ELF-1 (cell line): ENCODE results near the gene SNTG2.

Experiments
- DNase-seq: peaks from one replicate; pipeline ENCODE4 v3.0.0-alpha.2; 2016; ENCODE audit warnings: low read depth, low spot score

SNTG2 gene

DNA sequence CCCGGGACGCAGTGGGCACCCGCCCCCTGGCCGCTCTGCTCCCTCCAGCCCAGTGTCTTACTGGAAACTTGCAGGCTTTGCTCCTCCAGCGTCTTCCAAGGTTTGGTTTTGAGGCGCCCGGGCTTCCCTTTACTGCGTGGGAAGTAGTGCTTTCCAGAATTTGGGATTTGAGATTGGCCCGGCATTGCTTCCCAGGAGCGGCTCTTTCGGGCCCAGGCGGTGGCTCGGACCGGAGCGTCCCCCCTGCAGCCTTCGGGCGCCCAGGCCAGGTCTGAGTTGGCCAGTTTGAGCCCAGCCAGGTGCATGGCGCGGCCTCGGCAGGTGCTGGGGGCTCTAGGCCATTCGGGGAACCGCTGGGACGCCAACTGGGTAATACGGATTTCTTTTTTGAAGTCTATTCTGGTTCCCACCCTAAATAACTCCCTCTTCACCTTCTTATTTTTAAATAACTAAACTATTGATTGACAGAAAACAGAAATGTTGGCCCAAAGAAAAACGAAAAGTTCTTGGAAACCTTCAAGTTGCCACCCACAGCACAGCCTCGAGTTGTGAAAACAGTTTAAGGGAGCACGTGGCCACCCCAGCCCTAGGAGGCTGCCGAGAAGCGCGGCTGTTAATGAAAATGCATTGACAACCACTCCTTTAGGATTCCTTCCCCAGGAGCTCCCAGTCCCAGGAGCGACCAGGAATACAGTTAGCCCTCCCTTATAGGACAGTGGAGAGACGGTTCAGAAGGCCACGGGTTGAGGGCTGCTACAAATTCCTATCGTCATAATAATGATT, 766 bp downstream of the SNTG2 start:
- DNase-seq = peak; percentile 35

DNA sequence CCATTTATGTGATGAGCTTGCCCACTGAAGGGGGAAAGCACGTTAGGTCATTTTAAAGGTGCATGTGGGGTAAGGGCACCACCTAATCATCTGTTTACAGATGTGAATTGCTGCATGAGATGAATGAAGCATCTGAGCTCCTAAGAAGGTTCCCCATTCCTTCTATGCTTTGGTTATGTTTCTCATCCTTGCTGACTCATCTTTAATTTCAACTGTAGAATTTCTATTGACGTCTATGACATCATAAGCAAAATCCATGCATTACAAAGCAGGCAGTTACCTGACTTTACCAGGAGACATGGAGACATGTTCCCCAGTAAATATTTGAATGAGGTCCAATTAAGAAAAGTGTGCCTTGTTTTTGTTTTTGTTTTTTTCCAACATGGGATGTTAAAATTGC, 2.8 kb downstream of the SNTG2 start:
- DNase-seq = no peak

DNA sequence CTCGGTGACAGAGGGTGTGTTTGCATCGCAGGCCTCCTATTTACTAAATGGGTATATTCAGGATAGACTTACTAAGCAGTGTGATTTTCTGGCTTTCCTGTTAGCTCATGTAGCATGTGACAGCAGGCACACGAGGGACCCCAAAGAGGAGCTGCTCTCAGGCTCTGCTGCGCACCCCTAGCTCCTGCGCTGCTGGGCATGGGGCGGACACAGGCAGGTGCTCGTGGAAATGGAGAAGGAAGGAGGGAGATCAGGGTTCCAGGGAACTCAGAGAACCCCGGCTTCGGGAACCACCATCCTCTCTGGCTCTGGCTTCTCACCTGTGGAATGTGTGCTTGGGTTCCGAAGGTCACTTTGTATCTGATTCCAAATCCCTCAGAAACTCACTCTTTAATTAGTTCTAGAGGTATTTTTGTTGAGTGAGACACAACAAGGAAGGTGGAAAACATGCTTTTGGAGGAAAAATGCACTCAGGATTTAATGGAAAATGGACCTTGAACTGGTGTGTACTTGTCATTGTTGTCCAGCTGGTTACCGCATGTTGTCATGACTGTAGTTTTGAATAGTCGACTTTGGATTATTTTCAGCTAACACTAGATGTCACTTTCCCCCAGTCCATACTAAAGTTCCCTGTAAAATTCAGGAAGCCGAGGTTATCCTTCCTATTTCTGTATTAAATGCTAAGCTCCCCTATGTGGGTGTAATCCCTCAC, 3.5 kb downstream of the SNTG2 start:
- no peak for DNase-seq

DNA sequence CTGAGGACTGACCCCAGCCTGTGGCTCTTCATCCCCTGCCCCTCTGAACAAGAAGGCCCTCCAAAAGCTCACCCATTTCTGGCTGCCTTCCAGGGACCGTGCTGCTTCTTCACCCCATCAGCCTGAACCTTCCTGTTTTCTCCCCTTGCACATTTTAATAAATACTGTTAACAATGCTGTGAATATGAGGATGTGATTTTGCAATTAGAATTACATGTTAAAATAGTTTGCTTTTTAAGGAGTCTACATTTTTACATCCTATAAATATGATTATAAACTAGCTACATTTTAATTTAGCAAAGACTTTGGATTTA, 4.0 kb downstream of the SNTG2 start:
- no peak for DNase-seq

DNA sequence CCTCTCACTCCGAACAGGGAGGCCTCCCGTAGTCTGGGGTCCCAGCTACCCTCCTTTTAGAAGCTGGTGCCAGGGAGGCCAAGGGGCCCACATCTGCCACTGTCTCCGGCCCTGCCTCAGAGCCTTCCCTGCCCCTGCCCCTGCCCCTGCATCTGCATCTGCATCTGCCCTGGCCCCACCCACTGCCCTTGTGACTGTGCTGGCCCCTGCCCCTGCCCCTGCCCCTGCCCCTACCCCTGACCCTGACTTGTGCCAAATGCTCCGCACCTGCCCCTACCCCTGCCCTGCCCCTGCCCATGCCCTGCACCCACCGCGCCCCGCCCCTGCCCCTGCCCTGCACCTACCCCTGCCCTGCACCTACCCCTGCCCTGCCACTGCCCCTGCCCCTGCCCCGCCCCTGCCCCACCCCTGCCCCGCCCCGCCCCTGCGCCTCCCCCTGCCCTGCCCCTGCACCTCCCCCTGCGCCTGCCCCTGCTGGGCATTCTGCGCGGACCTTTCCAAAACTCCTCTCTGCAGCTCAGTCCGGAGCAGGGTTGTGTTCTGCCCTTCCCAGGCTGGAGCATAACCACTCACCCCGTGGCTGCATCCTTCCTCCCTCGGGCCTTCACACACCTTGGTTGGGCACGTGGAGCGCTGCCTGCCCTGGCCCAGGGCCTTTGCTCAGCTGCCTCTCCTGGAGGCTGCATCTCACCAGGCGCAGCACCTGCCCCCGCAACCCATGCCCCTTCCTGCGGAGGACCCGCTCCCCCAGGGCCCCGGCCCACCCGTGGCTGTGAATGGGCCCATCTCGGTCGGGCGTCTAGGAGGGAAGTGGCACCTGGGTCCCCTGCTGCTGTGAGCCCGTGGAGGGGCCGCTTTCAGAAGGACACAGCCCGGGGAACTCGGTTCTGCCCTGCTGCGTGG, 5.4 kb downstream of the SNTG2 start:
- no peak for DNase-seq

DNA sequence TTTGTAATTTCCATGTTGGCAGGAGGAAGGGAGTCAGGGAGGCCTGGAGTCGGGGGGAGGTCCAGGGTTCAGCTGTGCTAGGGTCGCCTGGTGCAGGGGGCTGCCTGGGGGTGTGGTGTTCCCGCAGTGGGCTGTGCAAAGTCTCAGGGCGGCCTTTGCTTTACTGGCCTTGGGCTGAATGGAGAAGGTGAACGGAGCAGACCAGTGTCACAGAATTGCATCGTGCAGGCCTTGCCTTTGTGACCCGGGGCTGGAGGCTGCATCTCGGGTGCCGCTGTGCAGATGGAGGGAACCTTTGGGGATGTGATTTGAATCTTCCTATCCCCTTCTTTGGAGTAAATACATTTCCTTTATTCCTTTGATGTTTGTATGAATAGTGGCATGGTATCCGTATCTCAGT, 8.8 kb downstream of the SNTG2 start:
- DNase-seq = no peak

DNA sequence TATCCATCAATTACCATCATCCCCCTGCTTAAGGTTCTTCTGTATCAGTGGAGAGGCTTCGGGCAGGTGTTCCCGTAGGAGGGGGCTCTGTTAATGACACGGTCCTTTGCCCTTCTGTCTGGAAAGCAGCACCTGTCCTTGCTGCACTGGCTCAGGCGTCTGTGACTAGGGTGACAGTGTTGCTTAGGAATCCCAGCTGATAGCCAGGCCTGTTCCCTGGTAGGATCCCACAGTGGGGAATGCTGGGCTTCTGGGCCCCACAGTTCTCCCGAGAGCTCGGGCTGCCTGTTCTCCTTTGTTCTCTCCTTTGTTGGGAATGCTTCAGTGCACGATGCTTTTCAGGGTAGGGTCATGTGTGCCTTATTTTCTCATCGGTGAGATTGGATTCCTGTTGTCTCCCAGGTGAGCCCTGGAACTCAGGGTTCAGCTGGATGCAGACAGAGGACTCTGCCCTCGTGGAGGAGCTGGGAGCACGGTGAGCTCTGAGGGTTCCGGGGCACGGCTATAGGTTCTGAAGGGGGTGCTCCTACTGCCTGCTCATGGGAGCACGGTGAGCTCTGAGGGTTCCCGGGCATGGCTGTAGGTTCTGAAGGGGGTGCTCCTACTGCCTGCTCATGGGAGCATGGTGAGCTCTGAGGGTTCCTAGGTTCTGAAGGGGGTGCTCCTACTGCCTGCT, 9.6 kb downstream of the SNTG2 start:
- no peak for DNase-seq

DNA sequence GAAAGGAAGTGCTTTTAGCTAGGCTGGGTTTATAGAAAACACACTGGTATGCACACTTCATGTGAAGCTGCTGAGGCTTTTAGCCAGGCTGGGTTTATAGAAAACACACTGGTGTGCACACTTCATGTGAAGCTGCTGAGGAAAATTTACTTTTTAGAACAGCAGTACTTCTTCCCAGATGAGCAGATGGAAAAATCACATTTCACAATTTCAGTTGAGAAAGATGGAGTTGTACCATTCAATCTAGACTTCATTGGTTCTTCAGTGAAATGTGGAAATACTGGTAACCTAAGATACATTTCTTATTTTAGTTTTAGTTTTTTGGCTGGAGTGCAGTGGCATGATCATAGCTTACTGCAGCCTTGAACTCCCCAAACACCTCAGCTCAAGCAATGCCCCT, 11.1 kb downstream of the SNTG2 start:
- DNase-seq = no peak

DNA sequence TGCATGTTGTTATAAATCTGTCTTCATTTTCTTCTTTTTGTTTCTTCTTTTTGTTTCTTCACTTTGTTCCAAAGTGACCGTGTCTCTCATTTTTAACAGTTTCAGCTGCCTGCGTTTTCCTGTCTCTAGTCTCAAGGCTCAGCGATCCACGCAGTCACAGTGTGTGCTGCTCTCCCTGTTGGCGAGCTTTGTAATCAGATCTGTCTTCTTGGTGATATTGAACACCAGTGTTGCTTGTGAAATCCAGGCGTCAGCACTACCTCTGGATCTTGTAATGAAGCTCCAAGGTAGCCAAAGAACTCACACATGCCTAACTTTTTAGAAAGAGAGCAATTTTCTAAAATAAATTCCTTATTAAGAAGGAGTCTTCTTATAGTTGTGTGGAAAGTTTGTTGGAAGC, 13.2 kb downstream of the SNTG2 start:
- DNase-seq = no peak

DNA sequence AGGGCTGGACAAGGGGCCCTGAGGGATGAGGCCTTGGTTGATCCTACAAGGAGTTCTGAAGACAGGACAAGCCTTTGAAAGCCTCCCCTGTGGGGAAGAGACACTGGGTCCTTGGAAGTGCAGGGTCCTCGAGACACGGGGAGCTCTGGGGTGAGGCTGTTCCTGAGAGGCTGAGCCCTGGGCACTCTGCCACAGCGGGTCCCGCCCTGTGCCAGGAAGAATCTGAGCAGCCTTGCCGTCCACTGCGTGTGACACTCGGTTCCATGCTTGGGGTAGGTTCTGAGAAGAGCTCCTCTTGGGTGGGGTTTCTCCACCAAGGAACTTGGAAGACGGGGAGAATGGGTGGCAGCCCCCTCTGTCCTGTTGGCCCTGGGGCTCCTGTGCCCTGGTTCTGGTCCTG, 13.9 kb downstream of the SNTG2 start:
- no peak for DNase-seq

DNA sequence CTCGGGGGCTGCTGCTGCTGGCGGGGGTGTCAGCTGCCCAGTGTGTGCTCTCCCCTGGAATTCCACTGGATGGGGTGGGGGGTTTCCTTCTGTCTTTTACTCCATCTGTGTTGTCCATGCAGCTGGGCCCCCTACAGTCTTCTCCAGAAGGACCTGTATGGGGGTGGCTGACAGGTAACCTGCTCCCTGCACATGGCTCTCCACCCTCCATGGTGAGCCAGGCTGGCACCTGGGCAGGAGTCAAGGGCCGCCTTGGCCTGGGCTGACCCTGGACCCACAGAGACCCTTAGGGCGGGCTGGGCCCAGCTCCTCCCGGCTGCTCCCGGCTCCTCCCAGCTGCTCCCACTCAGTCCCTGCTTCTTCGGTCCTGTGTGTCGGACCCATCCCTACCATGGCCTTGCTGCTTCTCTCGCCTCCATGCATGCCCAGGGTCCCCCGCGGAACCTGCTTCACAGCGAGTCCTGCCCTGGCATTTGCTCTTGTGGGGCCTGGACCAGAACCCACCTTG, 15.0 kb downstream of the SNTG2 start:
- DNase-seq = no peak

DNA sequence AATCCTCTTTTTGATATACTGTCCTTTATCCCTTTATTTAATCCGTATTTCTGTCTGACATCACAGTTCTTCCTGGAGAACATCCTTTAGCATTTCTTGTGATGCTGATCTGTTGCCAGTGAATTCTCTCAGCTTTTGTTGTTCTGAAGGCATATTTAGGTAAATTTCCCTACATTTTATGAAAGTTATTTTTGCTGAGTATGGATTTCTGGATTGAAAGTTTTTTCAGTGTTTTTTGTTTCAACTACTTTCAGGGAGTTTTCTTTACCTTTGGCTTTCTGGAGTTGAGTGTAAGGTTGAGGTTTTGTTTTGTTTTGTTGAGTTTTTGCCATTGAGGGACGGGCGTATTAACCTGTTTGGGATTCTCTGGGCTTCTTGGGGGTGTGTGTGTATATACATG, 22.5 kb downstream of the SNTG2 start:
- no peak for DNase-seq

DNA sequence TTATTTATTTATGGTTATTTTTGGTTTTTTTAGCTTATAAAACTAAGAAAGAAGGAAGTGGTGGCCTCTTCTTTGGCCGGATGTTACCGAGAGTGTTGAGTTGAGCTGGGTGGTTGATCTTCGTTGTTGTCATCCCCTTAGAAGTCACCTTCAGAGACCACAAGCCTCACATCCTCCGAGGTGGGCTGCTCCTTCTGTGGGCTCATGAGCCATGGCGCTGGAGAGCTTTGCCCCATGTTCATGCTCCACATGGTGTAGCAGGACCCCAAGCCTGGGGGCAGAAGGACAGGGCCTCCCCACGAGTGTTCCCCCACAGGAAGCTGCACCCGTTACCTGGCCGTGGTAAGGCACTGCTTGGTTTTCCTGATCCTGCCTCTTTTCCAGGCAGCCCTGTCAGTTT, 23.4 kb downstream of the SNTG2 start:
- no peak for DNase-seq

DNA sequence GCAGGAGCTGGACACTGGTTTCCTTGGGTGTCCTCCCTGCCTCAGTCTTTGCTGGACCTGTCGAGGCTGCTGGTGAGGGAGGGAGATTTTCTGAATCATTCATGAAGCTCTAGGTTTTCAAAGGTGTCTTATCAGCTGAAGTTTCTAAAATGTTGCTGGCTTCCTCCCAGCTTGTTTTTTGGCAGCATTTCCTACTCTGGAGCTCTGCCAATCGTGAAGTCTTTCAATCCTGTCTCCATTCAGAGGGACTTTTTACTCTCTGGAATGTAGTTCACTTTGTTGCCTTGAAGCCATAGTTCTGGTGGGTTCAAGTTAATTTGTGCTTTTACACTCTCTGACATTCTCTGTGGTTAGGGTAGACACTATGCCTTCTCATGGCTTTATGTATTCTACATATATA, 23.9 kb downstream of the SNTG2 start:
- no peak for DNase-seq

DNA sequence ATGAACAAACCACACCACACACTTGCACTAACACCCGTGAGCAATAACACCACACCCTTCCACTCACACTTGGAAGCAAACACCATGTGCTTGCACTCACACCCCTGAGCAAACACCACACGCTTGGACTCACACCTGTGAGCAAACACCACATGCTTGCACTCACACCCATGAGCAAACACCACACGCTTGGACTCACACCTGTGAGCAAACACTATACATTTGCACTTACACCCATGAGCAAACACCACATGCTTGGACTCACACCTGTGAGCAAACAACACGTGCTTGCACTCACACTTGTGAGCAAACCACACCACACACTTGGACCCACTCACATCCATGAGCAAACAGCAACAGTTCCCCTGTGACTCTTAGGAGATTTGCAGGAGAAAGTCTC, 24.4 kb downstream of the SNTG2 start:
- DNase-seq = no peak

DNA sequence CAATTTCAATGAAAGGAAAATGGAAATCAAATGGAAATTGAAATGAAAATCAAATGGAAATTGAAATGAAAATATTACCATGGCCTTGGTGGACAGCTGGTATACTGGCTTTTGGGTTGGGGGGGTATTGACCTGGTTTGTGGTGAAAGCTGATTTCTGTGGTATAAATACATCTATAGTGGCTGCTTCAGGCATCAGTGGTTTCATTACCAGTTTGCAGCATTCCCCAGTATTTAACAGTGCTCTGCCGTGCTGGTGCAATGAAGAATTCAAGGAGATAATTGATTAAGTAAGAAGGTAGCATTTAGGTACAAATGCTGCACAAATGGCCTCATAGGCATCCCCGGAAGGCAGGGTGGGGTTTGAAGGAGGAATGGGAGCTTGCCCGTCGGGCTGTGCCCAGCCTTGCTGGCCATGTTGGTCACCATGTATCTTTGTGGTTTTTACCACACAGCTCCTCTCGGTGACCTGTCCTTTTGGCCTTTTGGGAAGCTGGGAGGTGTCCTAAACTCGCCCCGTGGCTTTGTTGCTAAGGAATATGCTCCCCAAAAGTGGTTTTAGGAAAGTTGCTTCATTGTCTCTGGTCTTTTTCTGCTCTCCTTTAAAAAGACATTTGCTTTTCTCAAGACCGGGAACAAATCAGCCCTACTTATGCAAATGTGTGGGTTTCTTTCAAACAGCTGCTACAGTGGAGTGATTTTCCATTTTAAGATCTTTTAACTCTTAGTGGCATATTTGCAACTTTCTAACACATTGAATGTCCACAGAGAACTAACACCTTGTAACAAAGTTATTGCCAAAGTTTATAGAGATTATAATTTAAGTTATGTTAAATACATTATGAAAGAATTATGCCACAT, 28.6 kb downstream of the SNTG2 start:
- no peak for DNase-seq

DNA sequence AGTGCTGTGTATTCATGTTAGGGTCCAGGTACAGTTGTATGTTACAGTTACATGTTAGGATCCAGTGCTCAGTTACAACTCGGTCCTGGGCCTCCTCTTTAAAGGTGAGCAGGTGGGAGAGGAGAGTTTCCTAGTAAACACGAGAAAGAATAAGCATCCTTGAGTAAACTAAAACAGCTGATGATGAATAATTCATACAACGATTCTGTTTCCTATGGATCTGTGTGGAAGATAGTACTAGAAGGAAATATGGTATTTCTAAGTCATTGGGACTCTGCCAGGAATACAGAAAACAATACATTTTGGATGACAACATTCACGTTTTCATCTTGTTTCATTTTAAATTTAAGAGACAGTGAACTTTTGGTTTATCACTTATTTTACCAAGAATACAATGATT, 29.5 kb downstream of the SNTG2 start:
- no peak for DNase-seq

DNA sequence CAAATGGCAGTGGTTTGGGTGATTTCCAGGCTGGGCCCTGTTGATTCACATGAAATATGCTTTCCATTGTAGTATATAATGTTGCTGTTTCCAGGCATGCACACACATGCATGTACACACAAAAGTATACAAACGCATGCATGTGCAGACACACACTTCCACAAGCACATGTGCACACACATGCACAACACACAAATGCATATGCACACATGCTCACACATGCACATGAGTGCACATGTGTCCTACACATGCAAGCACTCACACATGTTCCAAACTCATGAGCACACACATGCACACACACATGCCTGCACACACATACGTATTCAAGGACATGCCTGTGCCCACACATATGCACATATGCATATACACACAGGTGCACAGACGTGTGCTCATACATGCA, 30.6 kb downstream of the SNTG2 start:
- DNase-seq = no peak

DNA sequence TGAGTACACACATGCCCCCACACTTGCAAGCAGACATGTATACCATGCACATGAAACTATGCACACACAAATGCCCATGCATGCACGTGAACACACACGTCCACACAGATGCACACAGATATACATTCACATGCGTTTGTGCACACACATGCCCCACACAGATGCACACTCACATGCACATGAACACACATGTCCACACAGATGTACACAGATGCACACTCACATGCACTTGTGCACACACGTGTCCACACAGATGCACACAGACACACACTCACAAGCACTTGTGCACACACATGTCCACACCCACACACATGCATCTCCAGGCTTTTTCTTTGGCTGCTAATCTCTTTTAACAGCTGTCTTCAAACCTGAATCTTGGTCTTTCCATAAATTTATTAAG, 31.1 kb downstream of the SNTG2 start:
- DNase-seq = no peak

DNA sequence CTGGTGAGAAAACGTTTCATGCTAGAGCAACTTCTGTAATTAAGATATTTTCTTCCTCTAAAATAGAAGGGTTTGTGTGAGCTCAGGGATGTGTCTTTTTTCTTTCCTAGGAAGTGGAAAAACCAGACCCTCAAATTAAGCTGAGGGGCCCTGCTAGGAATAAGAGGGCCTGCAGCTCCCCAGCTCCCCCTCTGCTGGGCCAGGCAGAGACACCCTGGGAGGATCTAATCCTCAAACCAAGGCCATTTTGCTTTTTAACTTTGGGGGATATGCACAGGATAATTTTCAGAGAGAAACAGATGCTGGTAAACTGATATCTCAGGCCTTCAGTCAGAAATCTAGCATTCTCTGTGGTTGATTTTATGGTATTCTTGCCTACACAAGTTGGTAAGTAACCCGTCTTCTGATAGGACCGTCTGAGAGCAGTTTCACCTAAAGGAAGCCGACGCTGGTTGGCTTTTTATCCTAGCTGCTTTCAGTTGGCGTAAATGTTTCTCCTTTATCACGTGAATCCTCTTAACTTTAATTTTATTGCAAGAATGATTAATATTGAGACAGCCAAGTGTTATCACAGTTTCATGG, 34.8 kb downstream of the SNTG2 start:
- no peak for DNase-seq

DNA sequence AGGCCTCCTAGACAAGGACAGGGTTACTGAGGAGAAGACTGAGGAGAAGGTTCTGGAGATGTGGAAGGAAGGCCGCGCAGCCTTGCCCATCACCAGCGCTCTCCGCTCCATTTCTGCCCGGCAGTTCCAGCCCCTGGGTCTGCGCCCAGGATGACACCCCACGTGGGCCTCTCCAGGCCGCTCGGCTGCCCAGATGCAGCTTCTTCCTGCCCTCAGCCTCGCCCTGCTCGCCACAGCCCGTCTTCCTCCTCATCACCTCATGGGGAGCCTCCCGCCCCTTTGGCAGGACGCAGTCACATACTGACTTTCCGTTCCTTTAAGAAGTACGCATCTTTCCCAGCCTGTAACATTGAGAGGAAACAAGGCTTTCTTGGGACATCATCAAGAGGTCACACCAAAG, 37.1 kb downstream of the SNTG2 start:
- DNase-seq = no peak
